ENCODE data around the gene TCF25. TPM values are rescaled to one million over a fixed set of nuclear protein-coding genes. Genes with fewer than 3 reads are reported as not detected.

TCF25 gene
- total and polyA plus RNA-seq, 12 donors = 177 to 438 (median 213) TPM

GRCh38 chr16:89844739-89845339 lies 28.6 kb upstream of the TCF25 start:
- 77 to 83% (median 81%) methylated on average over 9 to 13 of the region's 13 CpGs for WGBS, 4 donors
- no peak overlapping the region for H3K27ac ChIP-seq
- H3K27me3 ChIP-seq = no peaks in the 10 kb centered on the region
- TF ChIP-seq CTCF (IDR thresholded peaks at IDR 0.05) = no peak
- no peak for TF ChIP-seq POLR2A (IDR thresholded peaks at IDR 0.05)
- no peak for DNase-seq
- no peak overlapping the region for H3K4me3 ChIP-seq
- intact Hi-C loops (cut with DNase I) = no loop called here
- H3K9me3 ChIP-seq (replicated peaks in 1 of 3) = no peaks in the 10 kb centered on the region
- no peaks in the 10 kb centered on the region for H3K36me3 ChIP-seq (replicated peaks in 1 of 2)
- H3K4me1 ChIP-seq (replicated peaks in 1 of 2) = no peaks in the 10 kb centered on the region

GRCh38 chr16:89845417-89845816 lies 28.0 kb upstream of the TCF25 start:
- no peak overlapping the region for H3K27ac ChIP-seq
- H3K4me1 ChIP-seq (replicated peaks in 1 of 2) = no peaks in the 10 kb centered on the region
- DNase-seq = no peak
- no peak overlapping the region for H3K4me3 ChIP-seq
- H3K27me3 ChIP-seq = no peaks in the 10 kb centered on the region
- TF ChIP-seq POLR2A (IDR thresholded peaks at IDR 0.05) = no peak
- no peak for TF ChIP-seq CTCF (IDR thresholded peaks at IDR 0.05)
- 56 to 82% (median 63%) methylated on average over 12 to 13 of the region's 13 CpGs for WGBS, 4 donors
- no peaks in the 10 kb centered on the region for H3K36me3 ChIP-seq (replicated peaks in 1 of 2)
- intact Hi-C loops (cut with DNase I) = no loop called here
- H3K9me3 ChIP-seq (replicated peaks in 1 of 3) = no peaks in the 10 kb centered on the region

DNA sequence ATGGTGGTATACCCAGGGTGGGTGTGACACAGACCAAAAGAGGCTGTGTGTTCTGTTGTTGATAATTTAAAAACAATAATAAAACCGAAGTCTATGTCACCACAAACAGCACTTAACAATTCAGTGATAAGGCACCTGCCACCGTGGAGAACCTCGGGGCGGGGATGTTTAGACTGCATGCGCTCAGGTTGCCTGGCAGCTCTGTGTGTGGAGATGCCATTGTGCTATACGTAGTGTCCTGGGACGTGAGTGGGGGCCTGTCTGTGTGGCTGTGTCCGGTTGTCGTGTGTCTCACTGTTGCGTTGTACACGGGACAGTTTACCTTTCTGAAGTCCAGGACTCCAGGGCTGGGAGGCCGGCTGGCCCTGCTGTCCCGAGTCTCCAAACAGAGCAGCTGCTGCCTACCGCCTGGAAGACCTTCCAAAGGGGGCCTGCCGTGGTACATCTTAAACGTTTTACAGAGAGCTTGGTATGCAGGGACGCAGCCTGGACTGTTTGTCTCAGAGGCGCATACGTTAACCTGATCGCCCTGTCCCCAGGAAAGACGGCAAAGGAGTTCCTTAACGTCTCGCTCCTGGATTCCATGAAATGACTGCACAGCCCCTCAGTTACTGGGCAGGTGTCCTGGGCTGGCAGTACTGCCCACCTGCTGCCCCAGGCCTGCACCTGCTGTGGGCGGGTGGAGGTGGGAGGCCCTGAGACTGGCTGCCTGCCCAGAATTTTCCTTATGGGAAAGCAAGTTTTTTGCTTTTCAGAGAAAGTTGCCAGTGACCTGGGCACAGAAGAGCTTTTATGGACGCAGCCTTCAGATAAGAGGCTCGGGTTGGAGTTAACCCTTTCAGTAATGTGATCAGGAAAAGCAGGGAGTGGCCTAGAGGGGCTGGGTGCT lies 26.1 kb upstream of the TCF25 start:
- DNase-seq = no peak
- intact Hi-C loops (cut with DNase I) = no loop called here
- Histone ChIP-seq H3K27ac (no peak overlapping the region), H3K4me1 (replicated peaks in 1 of 2) (no peaks in the 10 kb centered on the region), H3K4me3 (no peak overlapping the region), H3K27me3 (no peaks in the 10 kb centered on the region), H3K36me3 (replicated peaks in 1 of 2) (no peaks in the 10 kb centered on the region), H3K9me3 (replicated peaks in 1 of 3) (no peaks in the 10 kb centered on the region)
- TF ChIP-seq CTCF (IDR thresholded peaks at IDR 0.05) (no peak), POLR2A (IDR thresholded peaks at IDR 0.05) (no peak)
- 75 to 83% (median 78%) methylated on average over 19 to 26 of the region's 26 CpGs for WGBS, 4 donors

- no peak for DNase-seq
- TF ChIP-seq CTCF (IDR thresholded peaks at IDR 0.05) = no peak
- TF ChIP-seq POLR2A (IDR thresholded peaks at IDR 0.05) = no peak
- intact Hi-C loops (cut with DNase I) = no loop called here
- Histone ChIP-seq H3K4me3 (no peak overlapping the region), H3K27ac (no peak overlapping the region), H3K9me3 (replicated peaks in 1 of 3) (no peaks in the 10 kb centered on the region), H3K36me3 (replicated peaks in 1 of 2) (no peaks in the 10 kb centered on the region), H3K4me1 (replicated peaks in 1 of 2) (no peaks in the 10 kb centered on the region), H3K27me3 (no peaks in the 10 kb centered on the region)
- WGBS, 4 donors = 68 to 77% (median 74%) methylated on average over 5 to 14 of the region's 14 CpGs
These were observed 25.5 kb upstream of the TCF25 start for GRCh38 chr16:89847940-89848297.

Measured in adrenal gland (tissue), 12 donors.